SH-SY5Y (cell line): ENCODE data around the gene LIPN.

Experiments used
- GATA2 ChIP-seq: IDR thresholded peaks from 2 replicates; pipeline ENCODE4 v1.6.1; 2011; ENCODE audit warnings: mild to moderate bottlenecking, low read depth, low read length
- GATA3 ChIP-seq: IDR thresholded peaks from 2 replicates; pipeline ENCODE4 v1.6.1; 2011; ENCODE audit warnings: low read depth, mild to moderate bottlenecking, low read length, moderate library complexity

Gene LIPN

DNA sequence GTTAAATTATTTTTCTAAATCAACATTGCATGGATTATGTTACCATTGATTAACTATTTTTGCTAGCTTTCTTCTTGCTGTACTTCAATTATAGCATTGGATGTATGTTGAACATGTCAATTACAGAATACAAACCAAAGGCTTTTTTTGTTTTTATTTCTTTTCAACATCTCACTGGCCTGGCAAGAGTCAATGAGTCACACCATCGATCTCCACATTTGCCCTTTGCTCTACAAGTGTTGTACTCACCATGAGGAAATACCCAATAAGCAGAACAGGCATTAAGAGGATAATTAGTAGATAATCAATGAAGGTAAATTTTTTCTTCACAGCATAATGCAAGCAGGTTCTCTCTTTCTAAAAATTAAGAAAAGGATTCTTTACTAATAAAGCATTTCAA lies 68.5 kb downstream of the LIPN start:
- no peak for TF ChIP-seq GATA3
- no peak for TF ChIP-seq GATA2
